GM12878 (cell line): ENCODE data around the gene SEL1L3. TPM values are rescaled to one million over a fixed set of nuclear protein-coding genes. Genes with fewer than 3 reads are reported as not detected.

Experiments used
- ATF3 ChIP-seq: IDR thresholded peaks from 2 replicates; pipeline ENCODE4 v1.6.1; 2011; ENCODE audit warnings: low read depth, mild to moderate bottlenecking, low read length, moderate library complexity, borderline replicate concordance; ENCODE audit errors: extremely low read depth
- BHLHE40 ChIP-seq, 2 experiments: fragments of 450-650 bp in 1 of 2; IDR thresholded peaks; 2 replicates each; pipeline ENCODE4 v1.6.1; 2011 to 2017; ENCODE audit warnings: low read depth in 2 of 2, borderline replicate concordance in 1 of 2, improper control_type of control experiment in 1 of 2, low read length in 1 of 2, mild to moderate bottlenecking in 1 of 2
- E4F1 ChIP-seq: fragments of 450-650 bp; IDR thresholded peaks from 2 replicates; pipeline ENCODE4 v1.6.1; 2018; ENCODE audit warnings: borderline replicate concordance, mild to moderate bottlenecking; ENCODE audit not compliant: partially characterized antibody
- EP300 ChIP-seq, 2 experiments: fragments of 150-350 bp in 1 of 2; IDR thresholded peaks; 2 replicates each; pipeline ENCODE4 v1.6.1; 2011 to 2012; ENCODE audit warnings: low read depth in 2 of 2, low read length in 2 of 2, borderline replicate concordance in 1 of 2, improper control_type of control experiment in 1 of 2, inconsistent platforms in 1 of 2; ENCODE audit not compliant: control insufficient read depth in 1 of 2
- GABPA ChIP-seq: IDR thresholded peaks from 2 replicates; pipeline ENCODE4 v1.6.1; 2014; ENCODE audit warnings: antibody characterized with exemption, low read depth, mild to moderate bottlenecking, inconsistent platforms
- MLLT1 ChIP-seq: fragments of 450-650 bp; IDR thresholded peaks from 2 replicates; pipeline ENCODE4 v1.6.1; 2016; ENCODE audit warnings: mild to moderate bottlenecking
- MTA3 ChIP-seq: IDR thresholded peaks from 2 replicates; pipeline ENCODE4 v1.6.1; 2012; ENCODE audit warnings: low read length, inconsistent platforms, borderline replicate concordance
- MYB ChIP-seq: fragments of 150-350 bp; IDR thresholded peaks from 2 replicates; pipeline ENCODE4 v1.6.1; 2014; ENCODE audit warnings: mild to moderate bottlenecking, low read depth, low read length, borderline replicate concordance
- PAX8 ChIP-seq: fragments of 450-650 bp; IDR thresholded peaks from 2 replicates; pipeline ENCODE4 v1.6.1; 2017; ENCODE audit warnings: mild to moderate bottlenecking, moderate library complexity
- PBX3 ChIP-seq: IDR thresholded peaks from 2 replicates; pipeline ENCODE4 v1.6.1; 2011; ENCODE audit warnings: mild to moderate bottlenecking, low read depth, low read length, moderate library complexity; ENCODE audit not compliant: insufficient replicate concordance
- PML ChIP-seq: IDR thresholded peaks from 2 replicates; pipeline ENCODE4 v1.6.1; 2012; ENCODE audit warnings: low read length, inconsistent platforms
- POU2F2 ChIP-seq: IDR thresholded peaks from 3 replicates; pipeline ENCODE4 v1.6.1; 2011; ENCODE audit warnings: low read depth, mild to moderate bottlenecking, low read length, borderline replicate concordance
- RAD51 ChIP-seq: fragments of 450-650 bp; IDR thresholded peaks from 2 replicates; pipeline ENCODE4 v1.6.1; 2016; ENCODE audit warnings: moderate library complexity, mild to moderate bottlenecking, inconsistent platforms
- USF1 ChIP-seq: IDR thresholded peaks from 2 replicates; pipeline ENCODE4 v1.6.1; 2011; ENCODE audit warnings: borderline replicate concordance, low read depth, mild to moderate bottlenecking, moderate library complexity, mixed read lengths, low read length; ENCODE audit not compliant: insufficient read depth; ENCODE audit errors: extremely low read length
- WRNIP1 ChIP-seq: IDR thresholded peaks from 2 replicates; pipeline ENCODE4 v1.6.1; 2011; ENCODE audit warnings: low read depth, low read length, improper control_type of control experiment, borderline replicate concordance
- YY1 ChIP-seq: IDR thresholded peaks from 2 replicates; pipeline ENCODE4 v1.6.1; 2011; ENCODE audit warnings: low read depth, mild to moderate bottlenecking, low read length
- ZNF274 ChIP-seq: IDR thresholded peaks from one replicate; pipeline ENCODE4 v1.8.0; 2011; ENCODE audit not compliant: insufficient read length, insufficient read depth
- ZNF592 ChIP-seq: fragments of 450-650 bp; IDR thresholded peaks from 2 replicates; pipeline ENCODE4 v1.6.1; 2017; ENCODE audit warnings: mild to moderate bottlenecking, moderate library complexity
- polyA plus RNA-seq, 11 experiments: library from polyadenylated mRNA; depleted of rRNA in 4 of 11; unstranded in 6 of 11; stranded (reverse) in 5 of 11; fragments of >200 nt; fragmentation: Nextera tagmentation in 4 of 11; fragmentation: Illumina TruSeq in 1 of 11; extraction: Ambion mirVana in 4 of 11; extraction: Trizol in 1 of 11; gene quantifications; 1 replicate in 1 of 11; 2 replicates in 10 of 11; pipeline versions ENCODE4 v1.2.1 to v1.2.3, GENCODE V29; 2011 to 2016; ENCODE audit warnings: inconsistent platforms in 2 of 11, missing spikeins in 2 of 11, low read depth in 1 of 11
- total RNA-seq, 4 experiments: library from RNA; depleted of rRNA in 3 of 4; stranded (reverse); fragments of >200 nt in 3 of 4; fragmentation: Illumina TruSeq in 1 of 4; extraction: Trizol in 1 of 4; gene quantifications; 2 replicates each; pipeline versions ENCODE4 v1.2.1 to v1.2.3, GENCODE V29; 2013 to 2021

The SEL1L3 gene
- total and polyA plus RNA-seq, 10 of the 15 experiments (the other 5 are each of a cell fraction or from before 2014, with no cell fraction given), result 20.4 to 82.2 (median 47.3) TPM

GRCh38 chr4:25875281-25875745, 12.5 kb upstream of the SEL1L3 start (continued):
- TF ChIP-seq GABPA, result 0 out of 2 replicates have a peak, but pooled peaks have one; percentile 14
- TF ChIP-seq BHLHE40 (IDR thresholded peaks at IDR 0.05; ENCODE audit: borderline replicate concordance in 1 of 2, low read depth in 2 of 2, low read length in 1 of 2), result peak; percentile 89 to 90
- no peak for TF ChIP-seq ZNF274
- peak; percentile 51; the same call in 1 of the 2 replicates for TF ChIP-seq RAD51
- no peak for TF ChIP-seq MYB
- TF ChIP-seq WRNIP1, result no peak
- TF ChIP-seq EP300 (IDR thresholded peaks at IDR 0.05; ENCODE audit: borderline replicate concordance in 1 of 2, control insufficient read depth in 1 of 2, low read depth in 2 of 2, low read length in 2 of 2), result peak; percentile 91 to 94; a peak in 3 of 4 replicates
- TF ChIP-seq PBX3, result no peak
- TF ChIP-seq ZNF592, result no peak
- TF ChIP-seq YY1, result peak; percentile 61
- peak; percentile 74; the same call in 1 of the 2 replicates for TF ChIP-seq MLLT1
- TF ChIP-seq ATF3, result no peak
- TF ChIP-seq USF1, result no peak
- peak; percentile 59; the same call in 1 of the 2 replicates for TF ChIP-seq MTA3
- TF ChIP-seq PML, result peak; percentile 56; the same call in 1 of the 2 replicates
- TF ChIP-seq PAX8, result no peak
- peak; percentile 49; the same call in 1 of the 3 replicates for TF ChIP-seq POU2F2
- TF ChIP-seq E4F1, result no peak
